C4-2B (cell line): ENCODE measurements around the gene ATG2B.

ENCODE experiments used
- H3K27ac ChIP-seq: fragments of 450-650 bp; 2 replicates; pipeline ENCODE4 v1.5.1; 2017
- CTCF ChIP-seq: fragments of 450-650 bp; conservative IDR thresholded peaks from 2 replicates; pipeline ENCODE4 v1.5.1; 2017; ENCODE audit warnings: mild to moderate bottlenecking
- ZFX ChIP-seq: fragments of 450-650 bp; IDR thresholded peaks from 2 replicates; pipeline ENCODE4 v1.6.1; 2017

Gene ATG2B

GRCh38 chr14:96307434-96307833 lies 55.7 kb downstream of the ATG2B start:
- no peak overlapping the region for H3K27ac ChIP-seq
- TF ChIP-seq CTCF (peak; percentile 20), ZFX (no peak)

- H3K27ac ChIP-seq, result no peak overlapping the region
- TF ChIP-seq CTCF (peak; percentile 31), ZFX (no peak)
Observed at GRCh38 chr14:96304956-96305355, 58.2 kb downstream of the ATG2B start.

GRCh38 chr14:96303981-96304380 lies 59.2 kb downstream of the ATG2B start:
- no peak overlapping the region for H3K27ac ChIP-seq
- TF ChIP-seq ZFX (no peak), CTCF (no peak)

GRCh38 chr14:96299441-96299840 lies 63.7 kb downstream of the ATG2B start:
- TF ChIP-seq CTCF (no peak), ZFX (no peak)
- H3K27ac ChIP-seq, result no peak overlapping the region

- H3K27ac ChIP-seq, result no peak overlapping the region
- no peak for TF ChIP-seq CTCF
- TF ChIP-seq ZFX, result no peak
Observed at GRCh38 chr14:96297997-96298515, 65.1 kb downstream of the ATG2B start.

- TF ChIP-seq CTCF, result peak; percentile 77
- TF ChIP-seq ZFX, result no peak
- no peak overlapping the region for H3K27ac ChIP-seq
Observed at GRCh38 chr14:96297000-96297399, 66.1 kb downstream of the ATG2B start.

GRCh38 chr14:96294246-96294645 lies 68.9 kb downstream of the ATG2B start:
- no peak overlapping the region for H3K27ac ChIP-seq
- TF ChIP-seq CTCF (no peak), ZFX (no peak)
